GM18909 (cell line): Measurements from ENCODE around the gene KCTD6.
A peak's percentile ranks its signal among the peaks of the same experiment; 100 is the strongest.

Source experiments
- ATAC-seq: cut with Tn5 transposase; IDR thresholded peaks from one replicate; pipeline ENCODE4 v1.9.1; 2021; ENCODE audit warnings: mild to moderate bottlenecking; ENCODE audit not compliant: unreplicated experiment, poor library complexity

KCTD6 gene

DNA sequence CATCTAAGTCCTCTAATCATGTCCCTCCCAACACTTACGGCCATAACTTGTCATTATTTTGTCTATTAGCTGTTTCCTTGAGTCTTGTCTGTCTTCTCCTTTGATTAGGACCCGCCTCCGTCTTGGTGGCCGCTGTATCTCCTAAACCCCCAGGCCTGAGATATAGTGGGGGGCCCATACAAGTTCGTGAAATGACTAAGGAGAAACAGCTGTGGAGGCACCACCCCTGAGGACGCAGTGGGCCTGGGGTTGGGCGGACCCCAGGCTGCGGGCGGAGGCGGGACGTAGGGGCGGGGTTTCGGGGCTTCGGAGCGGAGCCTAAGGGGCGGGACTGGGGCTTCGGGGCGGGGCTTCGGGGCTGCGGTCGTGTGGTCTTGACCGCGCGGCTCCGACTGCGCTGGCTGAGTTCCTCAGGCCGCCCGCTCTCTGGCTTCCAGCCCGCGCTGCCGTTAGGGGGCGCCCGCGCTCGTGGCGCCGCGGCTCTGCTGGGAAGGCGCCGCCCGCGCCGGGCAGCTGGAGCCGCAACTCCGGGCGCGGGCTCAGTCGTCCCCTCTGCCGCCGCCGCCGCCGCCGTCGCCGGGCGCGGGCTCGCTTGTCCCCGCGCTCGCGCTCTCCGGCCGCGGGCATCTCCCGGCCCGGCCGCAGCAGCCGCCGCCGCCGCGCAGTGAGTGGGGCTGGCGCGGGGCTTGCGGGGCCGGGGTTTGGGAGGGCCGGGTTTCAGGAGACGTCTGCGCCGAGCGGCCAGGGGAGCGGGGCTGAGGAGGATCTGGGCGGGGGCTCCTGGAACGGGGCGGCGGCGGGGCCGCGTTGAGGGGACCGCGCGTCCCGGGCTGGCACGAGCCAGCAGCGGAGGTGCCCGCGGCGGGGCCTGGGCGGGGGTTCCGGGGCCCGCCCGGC, at the start of gene KCTD6:
TSS of gene KCTD6 (plus strand) at position 591 of the 897 bp plus-strand sequence. CDS start 6,660 bp downstream, outside the sequence.
- ATAC-seq = peak; percentile 94

DNA sequence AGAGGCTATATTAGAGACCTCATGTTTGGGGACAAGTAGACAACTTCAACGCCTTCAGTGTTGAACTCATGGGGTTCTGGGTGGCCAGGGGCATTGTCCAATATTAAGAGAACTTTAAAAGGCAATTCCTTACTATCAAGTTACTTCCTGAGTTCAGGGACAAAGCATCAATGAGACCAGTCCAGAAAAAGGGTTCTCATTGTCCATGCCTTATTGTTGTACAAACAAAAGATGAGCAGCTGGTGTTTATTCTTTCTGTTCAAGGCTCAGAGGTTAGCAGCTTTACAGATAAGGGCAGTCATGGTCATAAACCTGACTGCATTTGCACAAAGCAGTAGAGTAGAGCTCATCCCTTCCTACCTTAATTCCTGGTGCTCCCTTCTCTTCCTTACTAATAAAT, 39.7 kb upstream of the KCTD6 start:
- no peak for ATAC-seq

GRCh38 chr3:58459160-58459559, 32.7 kb upstream of the KCTD6 start:
- no peak for ATAC-seq

DNA sequence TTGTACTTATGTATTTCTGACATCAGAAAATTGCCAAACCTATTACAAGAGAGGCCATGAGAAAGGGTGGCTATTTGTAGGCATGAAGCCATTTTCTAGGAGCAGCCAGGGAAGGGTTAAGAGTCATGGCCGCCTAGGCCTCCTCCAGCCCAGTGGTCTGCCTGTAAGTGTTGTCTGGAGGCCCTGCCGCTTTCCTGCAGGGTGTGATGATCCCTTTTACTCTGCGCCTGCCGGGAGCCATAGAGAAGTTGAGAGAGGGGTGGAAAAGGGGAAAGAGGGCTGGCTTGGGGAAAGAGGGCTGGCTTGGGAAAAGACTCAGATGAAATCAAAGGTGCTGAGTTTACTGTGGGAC, 29.1 kb upstream of the KCTD6 start:
- no peak for ATAC-seq

- peak; percentile 86 for ATAC-seq
Measured at GRCh38 chr3:58463181-58463941, 28.5 kb upstream of the KCTD6 start.

DNA sequence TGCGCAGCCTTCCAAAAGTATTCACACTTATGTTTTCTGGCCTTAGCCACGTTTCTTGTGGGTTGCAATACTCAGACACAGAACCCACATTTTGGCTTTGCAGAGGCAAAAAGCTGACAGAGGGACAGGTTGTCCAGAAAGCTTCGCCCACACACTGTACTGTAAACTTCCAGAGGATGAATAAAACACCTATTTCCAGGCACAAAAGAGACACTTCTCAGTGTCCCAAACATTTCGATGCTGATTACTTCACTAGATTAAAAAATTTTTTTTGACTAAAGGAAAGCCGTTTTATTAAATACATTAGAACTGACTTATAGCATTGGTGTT, 28.0 kb upstream of the KCTD6 start:
- no peak for ATAC-seq

DNA sequence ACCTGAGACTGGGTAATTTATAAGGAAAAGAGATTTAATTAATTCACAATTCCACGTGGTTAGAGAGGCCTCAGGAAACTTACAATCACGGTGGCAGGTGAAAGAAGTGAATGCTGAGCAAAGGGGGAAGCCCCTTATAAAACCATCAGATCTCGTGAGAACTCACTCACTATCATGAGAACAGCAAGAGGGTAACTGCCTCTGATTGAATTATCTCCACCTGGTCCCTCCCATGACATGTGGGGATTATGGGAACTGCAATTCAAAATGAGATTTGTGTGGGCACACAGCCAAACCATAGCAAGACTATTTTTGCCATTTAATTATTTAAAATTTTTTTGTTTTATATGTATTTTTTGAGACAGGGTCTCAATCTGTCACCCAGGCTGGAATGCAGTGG, 27.0 kb upstream of the KCTD6 start:
- no peak for ATAC-seq

GRCh38 chr3:58466899-58467563, 24.9 kb upstream of the KCTD6 start:
- no peak for ATAC-seq

GRCh38 chr3:58469096-58469495, 22.8 kb upstream of the KCTD6 start:
- no peak for ATAC-seq

GRCh38 chr3:58470363-58471024, 21.4 kb upstream of the KCTD6 start:
- ATAC-seq = no peak

GRCh38 chr3:58471025-58471887, 20.6 kb upstream of the KCTD6 start:
- ATAC-seq = no peak

- ATAC-seq = no peak
Measured at GRCh38 chr3:58473275-58473674, 18.6 kb upstream of the KCTD6 start.

- no peak for ATAC-seq
Measured at GRCh38 chr3:58474348-58474911, 17.5 kb upstream of the KCTD6 start.

DNA sequence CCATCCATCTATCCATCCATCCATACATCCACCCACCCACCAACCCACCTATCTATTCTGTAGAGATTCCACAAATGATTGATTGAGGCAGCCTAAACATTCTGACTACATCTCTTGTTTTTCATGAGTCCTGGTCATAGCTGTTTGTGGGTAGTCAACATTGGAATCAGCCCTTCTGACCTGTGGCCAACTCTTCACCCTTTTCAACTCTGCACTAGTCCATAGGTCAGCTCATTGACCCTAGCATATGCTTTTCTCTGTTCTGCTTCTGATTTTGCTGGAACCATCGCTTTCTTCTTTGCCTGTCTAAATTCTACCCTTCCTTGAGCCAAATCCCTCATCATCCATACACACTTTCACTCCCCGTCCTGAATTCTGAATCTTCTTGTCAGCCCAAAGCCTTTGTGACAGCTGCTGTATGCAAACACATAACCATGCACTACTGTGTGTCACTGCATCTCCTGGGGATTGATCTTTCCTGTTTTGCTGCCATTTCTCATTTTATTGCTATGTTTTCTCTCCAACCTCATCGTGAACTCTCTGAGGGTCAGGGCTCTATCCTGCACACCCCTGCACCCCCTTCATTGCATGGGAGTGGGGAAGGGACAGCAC, 16.8 kb upstream of the KCTD6 start:
- no peak for ATAC-seq

GRCh38 chr3:58478781-58479180, 13.1 kb upstream of the KCTD6 start:
- no peak for ATAC-seq

GRCh38 chr3:58480309-58480708, 11.6 kb upstream of the KCTD6 start:
- ATAC-seq = no peak

GRCh38 chr3:58482917-58483636, 8.8 kb upstream of the KCTD6 start:
- ATAC-seq = no peak

- ATAC-seq = no peak
Measured at GRCh38 chr3:58484045-58484721, 7.7 kb upstream of the KCTD6 start.
